ENCODE measurements around the gene TBC1D22A.

Gene TBC1D22A

GRCh38 chr22:46883092-46883910 lies 120.9 kb downstream of the TBC1D22A start:
- no peaks in the 10 kb centered on the region for H4K20me1 ChIP-seq (ENCODE audit: insufficient read depth, low read length)

GRCh38 chr22:46884365-46884764 lies 121.9 kb downstream of the TBC1D22A start:
- Histone ChIP-seq H3K27ac (ENCODE audit: low read length) (no peak overlapping the region), H2AFZ (ENCODE audit: low read length) (no peak overlapping the region), H4K20me1 (ENCODE audit: insufficient read depth, low read length) (no peaks in the 10 kb centered on the region), H3F3A (ENCODE audit: insufficient read depth, low read length) (no peaks in the 10 kb centered on the region), H3K4me2 (ENCODE audit: low read depth, low read length) (no peak overlapping the region), H3K4me1 (ENCODE audit: low read length) (no peaks in the 10 kb centered on the region), H3K27me3 (replicated peaks; ENCODE audit: insufficient read depth, low read length) (no peaks in the 10 kb centered on the region), H3K79me2 (ENCODE audit: low read length) (peaks cover 6% of the 10 kb centered on the region; the same call in 1 of the 2 replicates), H3K9ac (ENCODE audit: low read length) (no peak overlapping the region), H3K9me3 (replicated peaks; ENCODE audit: insufficient read depth, low read length) (no peaks in the 10 kb centered on the region), H3K36me3 (replicated peaks; ENCODE audit: insufficient read depth, low read length) (no peaks in the 10 kb centered on the region), H3K9me2 (replicated peaks; ENCODE audit: insufficient read depth, low read length) (no peaks in the 10 kb centered on the region), H3K4me3 (ENCODE audit: low read length) (no peak overlapping the region)
- no peak for DNase-seq
- TF ChIP-seq CTCF (IDR thresholded peaks at IDR 0.05; ENCODE audit: low read length) (no peak), EZH2phosphoT487 (IDR thresholded peaks at IDR 0.05; ENCODE audit: low read length) (no peak), EZH2 (optimal IDR thresholded peaks at IDR 0.05; ENCODE audit: low read depth, low read length) (no peak)

More at GRCh38 chr22:46883092-46883910, 120.9 kb downstream of the TBC1D22A start:
- H3K4me1 ChIP-seq (ENCODE audit: low read length): no peaks in the 10 kb centered on the region
- H3K27ac ChIP-seq (ENCODE audit: low read length): no peak overlapping the region
- H3K9me3 ChIP-seq (replicated peaks; ENCODE audit: insufficient read depth, low read length): no peaks in the 10 kb centered on the region
- H3K36me3 ChIP-seq (replicated peaks; ENCODE audit: insufficient read depth, low read length): no peaks in the 10 kb centered on the region
- H3K4me2 ChIP-seq (ENCODE audit: low read depth, low read length): no peak overlapping the region
- H3K4me3 ChIP-seq (ENCODE audit: low read length): no peak overlapping the region
- DNase-seq: no peak
- H3F3A ChIP-seq (ENCODE audit: insufficient read depth, low read length): no peaks in the 10 kb centered on the region
- no peaks in the 10 kb centered on the region for H3K27me3 ChIP-seq (replicated peaks; ENCODE audit: insufficient read depth, low read length)
- H3K79me2 ChIP-seq (ENCODE audit: low read length): peaks cover 6% of the 10 kb centered on the region; the same call in 1 of the 2 replicates
- H3K9me2 ChIP-seq (replicated peaks; ENCODE audit: insufficient read depth, low read length): no peaks in the 10 kb centered on the region
- no peak for TF ChIP-seq EZH2phosphoT487 (IDR thresholded peaks at IDR 0.05; ENCODE audit: low read length)
- no peak for TF ChIP-seq EZH2 (optimal IDR thresholded peaks at IDR 0.05; ENCODE audit: low read depth, low read length)
- no peak for TF ChIP-seq CTCF (IDR thresholded peaks at IDR 0.05; ENCODE audit: low read length)
- H3K9ac ChIP-seq (ENCODE audit: low read length): no peak overlapping the region
- H2AFZ ChIP-seq (ENCODE audit: low read length): no peak overlapping the region

GRCh38 chr22:46887978-46888377 lies 125.5 kb downstream of the TBC1D22A start:
- no peak overlapping the region for H3K4me2 ChIP-seq (ENCODE audit: low read depth, low read length)
- no peak overlapping the region for H3K4me3 ChIP-seq (ENCODE audit: low read length)
- no peak for DNase-seq
- no peaks in the 10 kb centered on the region for H3K27me3 ChIP-seq (replicated peaks; ENCODE audit: insufficient read depth, low read length)
- peaks cover 6% of the 10 kb centered on the region; the same call in 1 of the 2 replicates for H3K79me2 ChIP-seq (ENCODE audit: low read length)
- no peak overlapping the region for H2AFZ ChIP-seq (ENCODE audit: low read length)
- no peaks in the 10 kb centered on the region for H3K9me2 ChIP-seq (replicated peaks; ENCODE audit: insufficient read depth, low read length)
- no peak overlapping the region for H3K27ac ChIP-seq (ENCODE audit: low read length)
- TF ChIP-seq EZH2phosphoT487 (IDR thresholded peaks at IDR 0.05; ENCODE audit: low read length) (no peak), EZH2 (optimal IDR thresholded peaks at IDR 0.05; ENCODE audit: low read depth, low read length) (no peak), CTCF (IDR thresholded peaks at IDR 0.05; ENCODE audit: low read length) (no peak)
- H3F3A ChIP-seq (ENCODE audit: insufficient read depth, low read length): no peaks in the 10 kb centered on the region
- H3K9ac ChIP-seq (ENCODE audit: low read length): no peak overlapping the region
- H3K36me3 ChIP-seq (replicated peaks; ENCODE audit: insufficient read depth, low read length): no peaks in the 10 kb centered on the region
- H4K20me1 ChIP-seq (ENCODE audit: insufficient read depth, low read length): no peaks in the 10 kb centered on the region
- H3K9me3 ChIP-seq (replicated peaks; ENCODE audit: insufficient read depth, low read length): no peaks in the 10 kb centered on the region
- H3K4me1 ChIP-seq (ENCODE audit: low read length): no peaks in the 10 kb centered on the region
